Nephron (organoid): ENCODE results near the gene SUCNR1.
"Not testable (repeated sequence)": the region's sequence is repeated elsewhere in the genome, so short reads cannot be mapped to it uniquely, and the experiment has no call there.

Experiments used
- H3K27ac Mint-ChIP-seq, 3 experiments: 2 replicates each; pipeline ENCODE4 v1.8.0; 2020; ENCODE audit warnings: mixed read lengths in 3 of 3, mild to moderate bottlenecking in 2 of 3, moderate library complexity in 1 of 3
- H3K27me3 Mint-ChIP-seq: 2 replicates; pipeline ENCODE4 v1.8.0; 2021; ENCODE audit warnings: low read depth, mild to moderate bottlenecking, moderate library complexity, mixed read lengths
- H3K36me3 Mint-ChIP-seq: 2 replicates; pipeline ENCODE4 v1.8.0; 2020; ENCODE audit warnings: low read depth, mixed read lengths
- H3K4me1 Mint-ChIP-seq: 2 replicates; pipeline ENCODE4 v1.8.0; 2020; ENCODE audit warnings: mixed read lengths
- H3K4me3 Mint-ChIP-seq, 3 experiments: 2 replicates each; pipeline ENCODE4 v1.8.0; 2020; ENCODE audit warnings: mild to moderate bottlenecking in 3 of 3, mixed read lengths in 3 of 3, moderate library complexity in 2 of 3
- H3K9me3 Mint-ChIP-seq: 2 replicates; pipeline ENCODE4 v1.8.0; 2020; ENCODE audit warnings: mixed read lengths
- TF ChIP-seq, protein P1 (sequence below), 3 experiments: fragments of 200-600 bp; sonication (generic); IDR thresholded peaks; one replicate each; pipeline ENCODE4 v1.5.0; 2021; ENCODE audit warnings: antibody characterized with exemption in 3 of 3; ENCODE audit not compliant: unreplicated experiment in 3 of 3

Gene SUCNR1

GRCh38 chr3:151877269-151877668 is 3.8 kb downstream of the SUCNR1 start:
- no peak overlapping the region for H3K27ac Mint-ChIP-seq
- TF ChIP-seq, protein P1, sequence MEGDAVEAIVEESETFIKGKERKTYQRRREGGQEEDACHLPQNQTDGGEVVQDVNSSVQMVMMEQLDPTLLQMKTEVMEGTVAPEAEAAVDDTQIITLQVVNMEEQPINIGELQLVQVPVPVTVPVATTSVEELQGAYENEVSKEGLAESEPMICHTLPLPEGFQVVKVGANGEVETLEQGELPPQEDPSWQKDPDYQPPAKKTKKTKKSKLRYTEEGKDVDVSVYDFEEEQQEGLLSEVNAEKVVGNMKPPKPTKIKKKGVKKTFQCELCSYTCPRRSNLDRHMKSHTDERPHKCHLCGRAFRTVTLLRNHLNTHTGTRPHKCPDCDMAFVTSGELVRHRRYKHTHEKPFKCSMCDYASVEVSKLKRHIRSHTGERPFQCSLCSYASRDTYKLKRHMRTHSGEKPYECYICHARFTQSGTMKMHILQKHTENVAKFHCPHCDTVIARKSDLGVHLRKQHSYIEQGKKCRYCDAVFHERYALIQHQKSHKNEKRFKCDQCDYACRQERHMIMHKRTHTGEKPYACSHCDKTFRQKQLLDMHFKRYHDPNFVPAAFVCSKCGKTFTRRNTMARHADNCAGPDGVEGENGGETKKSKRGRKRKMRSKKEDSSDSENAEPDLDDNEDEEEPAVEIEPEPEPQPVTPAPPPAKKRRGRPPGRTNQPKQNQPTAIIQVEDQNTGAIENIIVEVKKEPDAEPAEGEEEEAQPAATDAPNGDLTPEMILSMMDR (IDR thresholded peaks at IDR 0.05; ENCODE audit: unreplicated experiment in 3 of 3): no peak
- H3K4me3 Mint-ChIP-seq: no peak overlapping the region
- no peaks in the 10 kb centered on the region for H3K9me3 Mint-ChIP-seq
- H3K36me3 Mint-ChIP-seq: no peaks in the 10 kb centered on the region
- peaks cover 4% of the 10 kb centered on the region for H3K4me1 Mint-ChIP-seq
- H3K27me3 Mint-ChIP-seq: no peaks in the 10 kb centered on the region

DNA sequence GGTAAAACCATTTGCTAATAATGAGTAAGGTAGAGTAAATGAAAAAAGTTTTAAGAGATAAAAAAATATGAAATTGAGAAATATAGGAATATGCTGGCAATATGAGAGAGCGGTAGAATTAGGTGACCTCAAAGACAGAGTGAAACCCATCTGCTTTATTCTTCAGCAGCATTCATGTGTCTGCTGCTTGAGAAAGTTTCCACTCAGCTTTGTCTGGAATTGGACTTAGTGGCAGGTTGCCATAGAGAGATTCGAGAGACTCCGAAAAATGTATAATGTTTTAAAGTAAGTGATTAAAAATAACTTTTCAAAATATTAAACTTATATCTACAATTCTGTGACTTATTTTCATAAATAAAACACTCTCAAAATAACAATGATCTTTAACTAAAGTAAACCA is 5.0 kb downstream of the SUCNR1 start:
- no peak overlapping the region for H3K4me3 Mint-ChIP-seq
- H3K4me1 Mint-ChIP-seq: peaks cover 4% of the 10 kb centered on the region
- no peaks in the 10 kb centered on the region for H3K36me3 Mint-ChIP-seq
- TF ChIP-seq, protein P1 (IDR thresholded peaks at IDR 0.05; ENCODE audit: unreplicated experiment in 3 of 3): no peak
- H3K27me3 Mint-ChIP-seq: no peaks in the 10 kb centered on the region
- no peaks in the 10 kb centered on the region for H3K9me3 Mint-ChIP-seq
- no peak overlapping the region for H3K27ac Mint-ChIP-seq

- no peak overlapping the region for H3K27ac Mint-ChIP-seq
- H3K4me1 Mint-ChIP-seq: peaks cover 4% of the 10 kb centered on the region
- no peak overlapping the region for H3K4me3 Mint-ChIP-seq
- no peaks in the 10 kb centered on the region for H3K36me3 Mint-ChIP-seq
- no peaks in the 10 kb centered on the region for H3K9me3 Mint-ChIP-seq
- H3K27me3 Mint-ChIP-seq: no peaks in the 10 kb centered on the region
- TF ChIP-seq, protein P1 (IDR thresholded peaks at IDR 0.05; ENCODE audit: unreplicated experiment in 3 of 3): no peak
Observed at GRCh38 chr3:151879037-151879436, 5.6 kb downstream of the SUCNR1 start.

- Mint-ChIP-seq H3K27me3 (no peaks in the 10 kb centered on the region), H3K36me3 (no peaks in the 10 kb centered on the region), H3K27ac (no peak overlapping the region), H3K9me3 (no peaks in the 10 kb centered on the region), H3K4me3 (no peak overlapping the region), H3K4me1 (peaks cover 4% of the 10 kb centered on the region)
- TF ChIP-seq, protein P1 (IDR thresholded peaks at IDR 0.05; ENCODE audit: unreplicated experiment in 3 of 3): no peak
Observed at GRCh38 chr3:151879679-151880415, 6.4 kb downstream of the SUCNR1 start.

GRCh38 chr3:151880416-151880690 is 6.9 kb downstream of the SUCNR1 start:
- no peaks in the 10 kb centered on the region for H3K27me3 Mint-ChIP-seq
- H3K4me1 Mint-ChIP-seq: peaks cover 4% of the 10 kb centered on the region
- H3K9me3 Mint-ChIP-seq: no peaks in the 10 kb centered on the region
- TF ChIP-seq, protein P1 (IDR thresholded peaks at IDR 0.05; ENCODE audit: unreplicated experiment in 3 of 3): no peak
- no peak overlapping the region for H3K4me3 Mint-ChIP-seq
- H3K36me3 Mint-ChIP-seq: peaks cover under 1% of the 10 kb centered on the region
- H3K27ac Mint-ChIP-seq: no peak overlapping the region

- Mint-ChIP-seq H3K9me3 (peaks cover 3% of the 10 kb centered on the region), H3K36me3 (peaks cover 3% of the 10 kb centered on the region), H3K27me3 (no peaks in the 10 kb centered on the region), H3K4me1 (no peaks in the 10 kb centered on the region), H3K27ac (no peak overlapping the region), H3K4me3 (no peak overlapping the region)
- TF ChIP-seq, protein P1 (IDR thresholded peaks at IDR 0.05; ENCODE audit: unreplicated experiment in 3 of 3): no peak
Observed at GRCh38 chr3:151881137-151881536, 7.7 kb downstream of the SUCNR1 start.

DNA sequence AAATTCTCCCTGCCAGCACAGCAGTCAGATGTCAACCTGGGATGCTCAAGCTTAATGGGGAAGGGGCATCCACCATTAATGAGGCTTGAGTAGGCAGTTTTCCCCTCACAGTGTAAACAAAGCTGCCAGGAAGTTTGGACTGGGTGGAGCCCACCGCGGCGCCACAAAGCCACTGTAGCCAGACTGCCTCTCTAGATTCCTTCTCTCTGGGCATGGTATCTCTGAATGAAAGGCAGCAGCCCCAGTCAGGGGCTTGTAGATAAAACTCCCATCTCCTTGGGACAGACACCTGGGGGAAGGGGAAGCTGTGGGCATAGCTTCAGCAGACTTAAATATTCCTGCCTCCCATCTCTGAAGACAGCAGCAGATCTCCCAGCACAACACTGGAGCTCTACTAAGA is 12.0 kb downstream of the SUCNR1 start:
- not testable (repeated sequence) for H3K4me1 Mint-ChIP-seq, H3K4me3 Mint-ChIP-seq, H3K9me3 Mint-ChIP-seq, H3K27ac Mint-ChIP-seq, H3K27me3 Mint-ChIP-seq, H3K36me3 Mint-ChIP-seq

DNA sequence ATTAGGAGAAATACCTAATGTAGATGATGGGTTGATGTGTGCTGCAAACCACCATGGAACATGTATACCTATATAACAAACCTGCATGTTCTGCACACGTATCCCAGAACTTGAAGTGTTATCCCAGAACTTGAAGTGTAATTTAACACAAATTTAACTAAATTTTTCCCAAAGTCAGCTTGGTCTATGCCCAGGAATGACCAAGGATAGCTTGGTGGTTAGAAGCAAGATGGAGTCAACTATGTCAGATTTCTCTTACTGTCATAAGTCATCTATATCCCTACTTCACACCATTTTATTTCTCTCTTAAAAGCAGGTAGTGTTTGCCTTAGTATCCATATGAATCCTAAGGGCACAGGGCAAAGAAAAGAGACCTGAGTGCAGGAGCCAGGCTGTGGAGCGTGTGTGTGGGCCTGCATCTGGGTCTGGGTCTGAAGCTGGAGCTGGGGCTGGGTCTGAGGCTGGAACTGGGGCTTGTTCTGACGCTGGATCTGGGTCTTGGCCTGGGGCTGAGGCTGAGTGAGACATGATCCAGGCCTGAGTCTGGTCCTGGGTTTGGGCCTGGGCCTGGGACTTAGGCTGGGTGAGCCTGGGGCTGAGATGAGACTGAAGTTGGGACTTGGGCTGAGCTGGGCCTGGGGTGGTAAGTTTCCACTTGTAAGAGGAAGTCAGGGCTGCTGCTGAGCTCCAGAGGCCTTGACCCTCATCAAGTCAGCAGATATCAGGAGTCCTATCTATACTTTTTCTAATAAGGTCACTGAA is 14.2 kb downstream of the SUCNR1 start:
- H3K4me3 Mint-ChIP-seq, H3K27ac Mint-ChIP-seq, H3K27me3 Mint-ChIP-seq, H3K4me1 Mint-ChIP-seq, H3K36me3 Mint-ChIP-seq, H3K9me3 Mint-ChIP-seq: not testable (repeated sequence)
